SK-N-MC (cell line): Measurements from ENCODE around the gene GNAQ.

Experiments used
- DNase-seq: peaks from one replicate; pipeline ENCODE4 v3.0.0-alpha.2; 2011; ENCODE audit warnings: low read depth, low spot score
- H3K27ac ChIP-seq: fragments of 200-600 bp; sonication (generic); 2 replicates; pipeline ENCODE4 v1.5.1; 2016; ENCODE audit warnings: mixed run types
- H3K36me3 ChIP-seq: fragments of 200-600 bp; sonication (generic); 2 replicates; pipeline ENCODE4 v1.6.1; 2017; ENCODE audit warnings: antibody characterized with exemption, low read length, mixed read lengths; ENCODE audit not compliant: insufficient read depth
- H3K4me3 ChIP-seq: fragments of 200-600 bp; sonication (generic); 2 replicates; pipeline ENCODE4 v1.5.1; 2016
- H3K9ac ChIP-seq: fragments of 200-600 bp; sonication (generic); 2 replicates; pipeline ENCODE4 v1.8.0; 2017; ENCODE audit warnings: mixed run types, mixed read lengths; ENCODE audit not compliant: insufficient read length
- H3K9me3 ChIP-seq: fragments of 200-600 bp; sonication (generic); 2 replicates; pipeline ENCODE4 v1.6.1; 2017; ENCODE audit warnings: low read depth, mild to moderate bottlenecking, antibody characterized with exemption, low read length, moderate library complexity, mixed read lengths
- EZH2 ChIP-seq: fragments of 200-600 bp; sonication (generic); IDR thresholded peaks from one replicate; pipeline ENCODE4 v1.6.1; 2017; ENCODE audit warnings: antibody characterized with exemption
- FOXP2 ChIP-seq: optimal IDR thresholded peaks from 2 replicates; pipeline ENCODE3; 2011; ENCODE audit warnings: mild to moderate bottlenecking, moderate library complexity; ENCODE audit not compliant: insufficient read depth; ENCODE audit errors: extremely low read length, control extremely low read depth
- POLR2AphosphoS5 ChIP-seq: IDR thresholded peaks from 2 replicates; pipeline ENCODE4 v1.6.1; 2012; ENCODE audit warnings: mild to moderate bottlenecking, low read depth, low read length, borderline replicate concordance

Gene GNAQ

GRCh38 chr9:78029551-78030295 is 1.9 kb downstream of the GNAQ start:
- TF ChIP-seq FOXP2, result no peak
- no peak for TF ChIP-seq POLR2AphosphoS5
- no peak for TF ChIP-seq EZH2
- no peak for DNase-seq
- peak overlapping the region; percentile 75 for H3K9ac ChIP-seq
- peak overlapping the region; percentile 70 for H3K27ac ChIP-seq
- no peaks in the 10 kb centered on the region for H3K36me3 ChIP-seq
- no peaks in the 10 kb centered on the region for H3K9me3 ChIP-seq
- H3K4me3 ChIP-seq, result peak overlapping the region; percentile 93

DNA sequence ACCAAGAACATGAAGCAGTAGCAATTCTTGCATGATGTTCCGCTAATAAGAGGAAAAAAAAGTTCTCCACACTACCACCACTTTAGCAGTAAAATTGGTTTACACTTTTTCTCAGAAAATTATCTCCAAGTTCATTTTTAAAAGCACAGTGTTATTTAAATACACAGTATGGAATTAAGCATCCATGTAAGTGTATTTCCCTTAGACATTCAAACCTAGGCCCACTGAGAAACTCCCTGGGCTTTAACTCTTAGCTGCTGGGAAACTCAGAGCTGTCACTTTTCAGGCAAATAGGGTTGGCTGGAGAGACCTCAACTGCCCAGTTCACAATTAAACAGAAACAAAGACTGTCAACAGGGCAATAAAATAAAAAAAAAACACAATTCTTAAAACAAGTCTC is 2.7 kb downstream of the GNAQ start:
- Histone ChIP-seq H3K9me3 (no peaks in the 10 kb centered on the region), H3K36me3 (no peaks in the 10 kb centered on the region), H3K9ac (peak overlapping the region; percentile 75), H3K4me3 (peak overlapping the region; percentile 93), H3K27ac (peak overlapping the region; percentile 70)
- TF ChIP-seq EZH2, result no peak
- TF ChIP-seq POLR2AphosphoS5, result no peak
- TF ChIP-seq FOXP2, result no peak
- DNase-seq, result no peak

- H3K4me3 ChIP-seq, result peak overlapping the region; percentile 60
- peak overlapping the region; percentile 22 for H3K9ac ChIP-seq
- peak overlapping the region; percentile 96 for H3K27ac ChIP-seq
- DNase-seq, result no peak
- no peaks in the 10 kb centered on the region for H3K9me3 ChIP-seq
- no peaks in the 10 kb centered on the region for H3K36me3 ChIP-seq
- no peak for TF ChIP-seq EZH2
Observed at GRCh38 chr9:78026947-78027346, 4.7 kb downstream of the GNAQ start.

DNA sequence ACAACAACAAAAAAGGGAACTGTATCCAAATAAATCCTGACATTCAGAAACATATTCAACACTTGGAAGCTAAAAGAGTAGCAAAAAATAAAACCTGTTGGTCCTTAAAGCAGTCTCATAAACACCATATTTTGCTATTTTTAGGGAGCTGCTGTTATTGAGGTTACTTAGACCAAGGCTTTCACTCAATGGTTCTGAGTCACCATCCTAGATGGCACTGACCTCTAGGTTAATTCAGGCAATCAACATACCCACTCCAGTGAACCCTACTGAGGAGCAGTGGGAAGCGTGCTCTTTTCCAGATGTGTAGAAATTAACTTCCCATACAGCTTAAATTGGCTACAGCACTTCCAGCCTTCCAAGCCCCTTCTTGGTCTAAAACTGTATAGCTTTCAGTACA is 5.2 kb downstream of the GNAQ start:
- no peak for TF ChIP-seq FOXP2
- no peak for TF ChIP-seq EZH2
- TF ChIP-seq POLR2AphosphoS5, result no peak
- H3K36me3 ChIP-seq, result no peaks in the 10 kb centered on the region
- H3K27ac ChIP-seq, result peak overlapping the region; percentile 96
- peak overlapping the region; percentile 72 for H3K9ac ChIP-seq
- no peak for DNase-seq
- no peaks in the 10 kb centered on the region for H3K9me3 ChIP-seq
- peak overlapping the region; percentile 60 for H3K4me3 ChIP-seq

DNA sequence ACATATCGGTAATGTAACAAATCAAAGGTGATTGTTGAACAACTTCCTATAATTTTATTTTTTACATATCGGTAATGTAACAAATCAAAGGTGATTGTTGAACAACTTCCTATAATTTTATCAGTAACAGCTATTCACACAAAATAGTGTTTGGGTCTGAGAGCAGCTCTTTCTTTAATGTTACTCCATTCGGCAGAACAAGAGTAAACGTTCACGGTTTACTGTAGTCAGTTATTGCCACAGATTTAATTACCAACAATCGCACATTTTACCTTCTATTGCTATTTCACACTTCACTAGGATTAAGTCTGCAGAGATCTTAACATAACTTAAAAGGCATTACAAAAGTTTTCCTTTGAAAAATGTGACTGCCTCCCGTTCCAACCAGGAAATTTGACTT is 6.4 kb downstream of the GNAQ start:
- TF ChIP-seq EZH2, result no peak
- no peak for TF ChIP-seq POLR2AphosphoS5
- no peak for TF ChIP-seq FOXP2
- Histone ChIP-seq H3K9me3 (no peaks in the 10 kb centered on the region), H3K9ac (peak overlapping the region; percentile 72), H3K36me3 (no peaks in the 10 kb centered on the region), H3K4me3 (peak overlapping the region; percentile 60), H3K27ac (peak overlapping the region; percentile 96)
- no peak for DNase-seq

DNA sequence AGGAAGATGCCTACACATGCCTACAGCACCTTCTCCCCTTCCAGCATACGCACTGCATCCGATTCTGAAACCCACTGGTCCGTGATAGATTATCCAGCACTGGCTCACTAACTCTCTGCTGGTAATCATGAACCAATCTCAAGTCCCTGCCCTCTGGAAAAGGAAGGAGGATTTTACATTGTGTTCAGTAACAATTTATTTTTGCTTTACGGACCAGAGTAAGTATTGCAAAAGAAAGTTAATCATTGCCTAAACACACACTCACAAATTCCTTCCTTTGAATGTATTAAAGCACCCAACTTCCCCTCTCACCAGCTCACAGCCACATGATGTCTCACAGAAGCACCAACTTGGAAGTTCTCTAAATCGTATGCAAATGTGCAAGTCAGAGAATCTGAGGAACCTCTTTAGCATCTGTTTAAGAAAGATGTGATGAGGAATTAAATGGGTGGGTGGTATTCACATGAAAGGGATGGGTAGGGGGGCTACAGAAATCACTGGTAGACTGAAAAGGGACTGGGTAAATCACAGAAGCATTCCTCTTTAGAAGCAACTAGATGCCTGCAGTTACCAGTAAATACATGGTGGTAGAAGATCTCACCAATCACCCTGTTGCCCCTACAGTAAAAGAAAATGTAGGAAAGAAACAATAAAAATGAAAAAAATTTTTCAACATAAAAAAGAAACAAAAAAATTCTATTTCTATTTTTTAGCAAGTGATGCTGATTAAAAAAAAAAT is 8.4 kb downstream of the GNAQ start:
- Histone ChIP-seq H3K36me3 (no peaks in the 10 kb centered on the region), H3K27ac (peak overlapping the region; percentile 6), H3K9me3 (no peaks in the 10 kb centered on the region), H3K9ac (no peak overlapping the region), H3K4me3 (peak overlapping the region; percentile 59)
- DNase-seq, result no peak
- TF ChIP-seq FOXP2, result no peak

DNA sequence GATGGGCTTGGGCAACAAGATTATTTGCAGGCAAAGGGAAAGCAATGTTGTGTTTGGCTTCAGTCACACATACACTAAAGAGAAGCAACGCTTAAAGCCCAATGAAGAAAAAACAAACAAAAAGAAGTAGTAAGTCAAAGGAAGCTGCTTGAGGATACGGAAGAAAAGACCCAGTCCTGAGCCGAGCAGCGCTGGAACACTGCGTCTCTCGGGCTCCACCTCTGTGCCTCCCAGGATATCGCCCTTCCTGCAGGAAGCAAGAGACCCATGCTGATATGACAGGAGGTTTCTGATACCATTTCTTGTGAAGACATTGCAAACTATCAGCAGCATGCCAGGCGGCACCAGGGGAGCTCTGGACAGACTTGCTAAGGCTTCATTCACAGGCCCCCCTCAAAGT is 9.9 kb downstream of the GNAQ start:
- Histone ChIP-seq H3K9ac (no peak overlapping the region), H3K4me3 (no peak overlapping the region), H3K9me3 (no peaks in the 10 kb centered on the region), H3K36me3 (no peaks in the 10 kb centered on the region), H3K27ac (no peak overlapping the region)
- no peak for DNase-seq
- TF ChIP-seq EZH2 (no peak), POLR2AphosphoS5 (no peak), FOXP2 (no peak)

- Histone ChIP-seq H3K9ac (no peak overlapping the region), H3K4me3 (peak overlapping the region; percentile 12; the same call in 1 of the 2 replicates), H3K27ac (peak overlapping the region; percentile 54; the same call in 1 of the 2 replicates), H3K36me3 (peaks cover 7% of the 10 kb centered on the region; the same call in 1 of the 2 replicates), H3K9me3 (no peaks in the 10 kb centered on the region)
- no peak for TF ChIP-seq POLR2AphosphoS5
- TF ChIP-seq EZH2, result no peak
- TF ChIP-seq FOXP2, result no peak
- DNase-seq, result no peak
Observed at GRCh38 chr9:78017190-78017693, 14.4 kb downstream of the GNAQ start.

DNA sequence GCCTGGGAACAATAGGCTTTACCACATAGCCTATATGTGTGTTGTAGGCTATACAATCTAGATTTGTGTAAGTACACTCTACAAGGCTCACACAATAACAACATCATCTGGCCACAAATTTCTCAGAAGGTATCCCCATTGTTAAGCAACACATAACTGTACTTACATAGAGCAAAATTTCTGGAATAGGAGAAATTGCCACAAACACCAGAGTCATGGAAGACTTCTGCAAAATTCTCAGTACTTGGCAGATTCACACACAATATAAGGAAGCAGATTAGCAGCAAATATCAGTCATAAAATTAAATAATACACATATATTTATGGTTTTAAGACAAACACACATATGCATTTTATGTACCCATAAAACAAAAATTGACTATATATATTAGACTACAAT is 16.4 kb downstream of the GNAQ start:
- TF ChIP-seq EZH2, result no peak
- no peak for TF ChIP-seq POLR2AphosphoS5
- no peak for TF ChIP-seq FOXP2
- H3K4me3 ChIP-seq, result no peak overlapping the region
- 0 out of 2 replicates have a peak overlapping the region, but pooled peaks have one; percentile 10 for H3K27ac ChIP-seq
- no peaks in the 10 kb centered on the region for H3K9me3 ChIP-seq
- H3K36me3 ChIP-seq, result peaks cover 7% of the 10 kb centered on the region; the same call in 1 of the 2 replicates
- H3K9ac ChIP-seq, result no peak overlapping the region
- no peak for DNase-seq
